ENCODE results near the gene ZFP37. TPM values are rescaled to one million over a fixed set of nuclear protein-coding genes. Genes with fewer than 3 reads are reported as not detected.
A peak's percentile ranks its signal among the peaks of the same experiment; 100 is the strongest.
"Not testable (repeated sequence)": the region's sequence is repeated elsewhere in the genome, so short reads cannot be mapped to it uniquely, and the experiment has no call there.

Gene ZFP37
- total RNA-seq, 5 donors from 2014 or later (not counting 1 experiment from before 2014, with no cell fraction given), result 1.1 to 3.0 (median 2.1) TPM

DNA sequence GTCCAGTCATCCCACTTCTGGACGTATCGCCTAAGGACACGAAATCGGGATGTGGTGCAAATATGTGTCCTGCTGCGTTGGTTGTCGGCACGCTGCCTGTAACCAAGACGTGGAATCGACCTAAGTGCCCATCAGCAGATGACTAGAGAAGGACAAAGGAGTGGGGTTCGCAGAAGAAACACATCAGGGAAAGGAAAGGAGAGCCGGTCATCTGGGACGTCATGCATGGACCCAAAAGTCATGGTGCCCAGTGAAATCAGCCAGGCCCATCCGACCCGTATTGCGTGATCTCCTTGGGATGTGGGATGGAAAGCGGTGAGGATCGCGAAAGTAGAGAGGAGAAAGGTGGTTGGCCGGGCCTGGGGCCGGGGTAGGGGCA, 6.4 kb upstream of the ZFP37 start:
- POLR2A ChIA-PET; H3K27ac Mint-ChIP-seq; H3K4me3 Mint-ChIP-seq; H3K4me1 ChIP-seq (ENCODE audit: control insufficient read depth in 1 of 2, extremely low read depth in 1 of 2, insufficient read depth in 2 of 2, low read length in 2 of 2); H3K4me1 Mint-ChIP-seq; H3K9me3 ChIP-seq; CTCF ChIA-PET; H3K4me3 ChIP-seq (ENCODE audit: control insufficient read depth in 1 of 2, extremely low read depth in 1 of 2, low read length in 1 of 2); H3K27ac ChIP-seq (ENCODE audit: low read length); ATAC-seq (replicated peaks in 1 of 4); H3K36me3 Mint-ChIP-seq; H3K36me3 ChIP-seq (ENCODE audit: control insufficient read depth in 2 of 2, extremely low read depth in 1 of 2, insufficient read depth in 1 of 2, low read length in 1 of 2); H3K9me3 Mint-ChIP-seq: not testable (repeated sequence)
- peaks cover 12 to 13% of the 10 kb centered on the region in 2 donors for H3K27me3 Mint-ChIP-seq
- peak in 4 of 35 experiments; percentile 15 to 24 (median 20) for DNase-seq
- peaks cover 3 to 35% of the 10 kb centered on the region in 2 experiments for H3K27me3 ChIP-seq (replicated peaks in 1 of 2; ENCODE audit: control insufficient read depth in 2 of 2, extremely low read depth in 1 of 2, insufficient read depth in 2 of 2, low read length in 1 of 2)
- WGBS (ENCODE audit: insufficient coverage), result no CpG with 5 or more reads among the region's 20 CpGs

DNA sequence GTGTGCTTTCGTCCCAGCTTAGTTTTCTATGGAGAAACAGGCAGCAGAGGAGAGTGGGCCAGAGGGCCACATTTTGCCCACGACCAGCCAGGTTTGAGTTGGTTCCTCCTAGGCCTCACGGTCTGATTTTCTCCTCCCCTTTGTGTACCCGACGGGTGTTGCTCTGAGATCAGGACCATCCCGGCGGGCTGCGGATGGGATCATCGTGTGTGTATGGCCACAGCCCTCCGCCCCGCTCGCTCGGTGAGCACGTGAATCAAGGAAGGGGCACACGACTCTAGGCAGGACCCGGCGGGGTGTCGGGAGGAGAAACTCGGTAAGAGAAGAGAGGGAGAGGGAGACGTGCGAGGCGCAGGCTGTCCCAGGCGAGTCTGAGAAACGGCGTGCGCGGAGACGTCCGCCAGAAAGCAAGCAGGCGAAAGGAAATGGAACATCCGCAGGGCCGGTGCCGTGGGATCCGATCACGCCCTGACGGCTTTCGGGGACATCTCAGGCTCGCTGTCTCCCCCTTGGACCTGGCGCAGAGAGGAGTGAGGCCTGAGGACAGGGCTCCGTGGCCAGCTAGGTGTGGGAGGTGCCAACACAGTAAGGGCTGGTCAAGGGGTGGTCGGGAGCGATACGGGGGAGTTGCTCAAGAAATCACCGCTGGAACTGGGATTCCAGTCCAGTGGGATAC, 5.9 kb upstream of the ZFP37 start:
- peaks cover 3 to 35% of the 10 kb centered on the region in 2 experiments for H3K27me3 ChIP-seq (replicated peaks in 1 of 2; ENCODE audit: control insufficient read depth in 2 of 2, extremely low read depth in 1 of 2, insufficient read depth in 2 of 2, low read length in 1 of 2)
- H3K4me1 ChIP-seq (ENCODE audit: control insufficient read depth in 1 of 2, extremely low read depth in 1 of 2, insufficient read depth in 2 of 2, low read length in 2 of 2); H3K9me3 ChIP-seq; H3K36me3 Mint-ChIP-seq; H3K36me3 ChIP-seq (ENCODE audit: control insufficient read depth in 2 of 2, extremely low read depth in 1 of 2, insufficient read depth in 1 of 2, low read length in 1 of 2); H3K4me3 Mint-ChIP-seq; POLR2A ChIA-PET; ATAC-seq (replicated peaks in 1 of 4); CTCF ChIA-PET; H3K4me3 ChIP-seq (ENCODE audit: control insufficient read depth in 1 of 2, extremely low read depth in 1 of 2, low read length in 1 of 2); H3K27ac ChIP-seq (ENCODE audit: low read length); H3K9me3 Mint-ChIP-seq; DNase-seq; H3K27ac Mint-ChIP-seq; H3K4me1 Mint-ChIP-seq: not testable (repeated sequence)
- WGBS (ENCODE audit: insufficient coverage), result 42% methylated on average over 20 of the region's 44 CpGs
- H3K27me3 Mint-ChIP-seq, result peaks cover 12 to 13% of the 10 kb centered on the region in 2 donors

DNA sequence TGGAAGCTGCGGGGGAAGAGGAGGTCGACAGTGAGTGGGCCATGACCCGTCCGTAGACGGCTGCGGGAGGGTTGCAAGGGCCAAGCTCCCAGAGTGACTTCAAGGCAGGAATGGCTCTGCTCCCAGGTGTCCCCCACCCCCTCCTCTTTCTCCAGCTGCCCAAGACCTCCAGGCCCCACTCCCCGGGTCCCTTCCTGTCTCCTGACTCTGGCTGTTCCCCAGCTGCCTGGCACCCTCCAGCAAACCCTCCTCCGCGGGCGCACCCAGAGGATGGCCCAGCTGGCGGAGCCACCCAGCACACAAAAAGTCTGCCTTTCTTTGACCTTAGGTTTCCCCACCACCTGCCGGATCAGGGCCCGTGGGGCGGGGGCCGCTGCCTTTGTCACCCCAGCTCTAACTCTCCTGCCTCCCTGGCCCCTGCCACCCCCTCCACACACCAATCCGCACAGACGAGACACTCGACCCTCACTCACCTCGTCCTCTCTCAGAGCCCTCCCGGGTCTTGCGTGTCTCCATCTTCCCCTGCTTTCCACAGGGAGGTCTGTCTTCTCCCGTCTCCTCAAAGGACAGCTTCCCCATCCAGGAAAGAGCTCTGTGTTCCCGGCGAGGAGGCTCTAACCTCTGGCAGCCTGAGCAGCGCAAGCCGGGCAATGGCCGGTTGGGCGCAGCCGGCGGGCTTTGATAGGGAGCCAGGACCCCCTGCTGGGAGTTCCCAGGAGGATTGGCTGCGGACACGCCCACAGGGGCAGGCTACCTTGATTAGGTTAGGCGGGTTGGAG, 4.7 kb upstream of the ZFP37 start:
- H3K4me1 Mint-ChIP-seq; H3K4me1 ChIP-seq (ENCODE audit: control insufficient read depth in 1 of 2, extremely low read depth in 1 of 2, insufficient read depth in 2 of 2, low read length in 2 of 2); H3K36me3 ChIP-seq (ENCODE audit: control insufficient read depth in 2 of 2, extremely low read depth in 1 of 2, insufficient read depth in 1 of 2, low read length in 1 of 2); ATAC-seq (replicated peaks in 1 of 4); POLR2A ChIA-PET; H3K9me3 Mint-ChIP-seq; H3K27ac Mint-ChIP-seq; H3K27ac ChIP-seq (ENCODE audit: low read length); CTCF ChIA-PET; H3K4me3 Mint-ChIP-seq; H3K9me3 ChIP-seq; H3K36me3 Mint-ChIP-seq: not testable (repeated sequence)
- DNase-seq, result peak in 4 of 35 experiments; percentile 12 to 38 (median 23)
- 25% methylated on average over 12 of the region's 33 CpGs for WGBS (ENCODE audit: insufficient coverage)
- H3K4me3 ChIP-seq (ENCODE audit: control insufficient read depth in 1 of 2, extremely low read depth in 1 of 2, low read length in 1 of 2), result peak overlapping the region in 1 of 2 donors; percentile 44
- peaks cover 3 to 42% of the 10 kb centered on the region in 2 experiments for H3K27me3 ChIP-seq (replicated peaks in 1 of 2; ENCODE audit: control insufficient read depth in 2 of 2, extremely low read depth in 1 of 2, insufficient read depth in 2 of 2, low read length in 1 of 2)
- H3K27me3 Mint-ChIP-seq, result peaks cover 12 to 13% of the 10 kb centered on the region in 2 donors

DNA sequence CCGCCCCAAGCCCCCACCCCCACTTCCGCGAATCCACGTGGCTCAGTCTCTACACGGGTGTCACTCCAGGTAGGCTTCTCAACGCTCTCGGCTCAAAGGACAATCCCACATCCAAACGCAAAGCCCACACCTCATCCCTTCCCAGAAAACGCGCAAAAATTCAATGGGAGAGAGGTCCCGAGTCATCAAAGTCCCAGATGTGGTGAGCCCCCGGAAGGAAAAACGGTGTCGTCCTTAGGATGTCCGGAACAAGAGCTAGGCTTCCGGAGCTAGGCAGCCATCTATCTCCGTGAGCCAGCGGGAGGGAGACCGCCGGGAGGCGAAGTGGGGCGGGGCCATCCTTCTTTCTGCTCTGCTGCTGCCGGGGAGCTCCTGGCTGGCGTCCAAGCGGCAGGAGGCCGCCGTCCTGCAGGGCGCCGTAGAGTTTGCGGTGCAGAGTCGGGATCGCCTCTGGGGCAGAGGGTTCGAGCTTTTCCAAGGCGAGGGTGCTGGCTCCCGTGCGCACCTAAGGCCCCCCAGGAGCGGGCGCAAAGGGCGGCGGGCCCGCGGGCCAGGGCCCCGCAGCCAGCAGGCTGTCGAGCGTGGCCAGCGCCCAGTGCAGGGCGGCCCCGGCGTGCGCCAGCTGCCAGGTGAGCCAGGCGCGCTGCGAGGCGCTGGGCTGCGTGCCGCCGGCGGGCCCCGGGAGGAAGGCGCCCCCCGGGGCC, 3.2 kb upstream of the ZFP37 start:
- peak in 4 of 35 experiments; percentile 4 to 16 (median 9) for DNase-seq
- WGBS (ENCODE audit: insufficient coverage), result 16% methylated on average over 22 of the region's 61 CpGs
- CTCF ChIA-PET, result not testable (repeated sequence)

DNA sequence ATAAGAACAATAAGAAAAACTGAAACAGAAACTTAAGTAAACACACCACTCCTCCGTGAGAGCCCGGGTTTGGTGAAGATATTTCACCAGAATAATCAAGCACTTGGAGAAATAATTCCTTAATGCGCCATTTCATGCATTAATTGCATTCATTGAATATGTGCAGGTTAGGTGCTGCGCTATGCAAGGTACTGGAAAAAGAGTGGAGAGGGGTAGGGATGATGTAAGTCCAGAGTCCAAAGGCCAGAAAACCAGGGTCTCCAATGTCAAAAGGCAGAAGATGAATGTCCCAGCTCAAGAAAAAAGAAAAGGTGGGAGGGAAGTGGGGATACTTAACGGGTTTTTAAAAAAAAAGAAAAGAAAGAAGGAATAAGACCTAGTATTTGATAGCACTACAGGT, 669 bp upstream of the ZFP37 start:
- Histone ChIP-seq H3K4me3 (ENCODE audit: control insufficient read depth in 1 of 2, extremely low read depth in 1 of 2, low read length in 1 of 2) (peak overlapping the region; percentile 68 to 83), H3K36me3 (ENCODE audit: control insufficient read depth in 2 of 2, extremely low read depth in 1 of 2, insufficient read depth in 1 of 2, low read length in 1 of 2) (no peaks in the 10 kb centered on the region), H3K9me3 (peaks cover 11% of the 10 kb centered on the region), H3K27me3 (replicated peaks in 1 of 2; ENCODE audit: control insufficient read depth in 2 of 2, extremely low read depth in 1 of 2, insufficient read depth in 2 of 2, low read length in 1 of 2) (peaks cover 0 to 35% of the 10 kb centered on the region in 2 experiments), H3K4me1 (ENCODE audit: control insufficient read depth in 1 of 2, extremely low read depth in 1 of 2, insufficient read depth in 2 of 2, low read length in 2 of 2) (peaks cover 0 to 13% of the 10 kb centered on the region in 2 experiments), H3K27ac (ENCODE audit: low read length) (peak overlapping the region; percentile 49)
- Mint-ChIP-seq H3K4me1 (no peaks in the 10 kb centered on the region), H3K4me3 (no peak overlapping the region), H3K27ac (no peak overlapping the region), H3K9me3 (peaks cover 0 to 8% (median 8%) of the 10 kb centered on the region in 3 donors), H3K36me3 (no peaks in the 10 kb centered on the region), H3K27me3 (peaks cover 12 to 13% of the 10 kb centered on the region in 2 donors)
- ChIA-PET POLR2A (no interaction called here), CTCF (no interaction called here)
- ATAC-seq (replicated peaks in 1 of 4) (no peak), DNase-seq (no peak)
- whole genome bisulfite sequencing (ENCODE audit: insufficient coverage), result 70% methylated on average over 1 of the region's 5 CpGs

More for the DNA sequence above, 3.2 kb upstream of the ZFP37 start:
- H3K9me3 ChIP-seq; H3K4me1 Mint-ChIP-seq; ATAC-seq (replicated peaks in 1 of 4); H3K27ac Mint-ChIP-seq; H3K36me3 Mint-ChIP-seq; H3K9me3 Mint-ChIP-seq; POLR2A ChIA-PET; H3K27ac ChIP-seq (ENCODE audit: low read length); H3K36me3 ChIP-seq (ENCODE audit: control insufficient read depth in 2 of 2, extremely low read depth in 1 of 2, insufficient read depth in 1 of 2, low read length in 1 of 2): not testable (repeated sequence)
- Histone ChIP-seq H3K4me1 (ENCODE audit: control insufficient read depth in 1 of 2, extremely low read depth in 1 of 2, insufficient read depth in 2 of 2, low read length in 2 of 2) (peaks cover 0 to 13% of the 10 kb centered on the region in 2 experiments), H3K27me3 (replicated peaks in 1 of 2; ENCODE audit: control insufficient read depth in 2 of 2, extremely low read depth in 1 of 2, insufficient read depth in 2 of 2, low read length in 1 of 2) (peaks cover 3 to 46% of the 10 kb centered on the region in 2 experiments), H3K4me3 (ENCODE audit: control insufficient read depth in 1 of 2, extremely low read depth in 1 of 2, low read length in 1 of 2) (peak overlapping the region in 1 of 2 donors; percentile 50)
- H3K4me3 Mint-ChIP-seq, result peak overlapping the region in 1 of 3 donors; percentile 33
- H3K27me3 Mint-ChIP-seq, result peaks cover 12 to 13% of the 10 kb centered on the region in 2 donors

DNA sequence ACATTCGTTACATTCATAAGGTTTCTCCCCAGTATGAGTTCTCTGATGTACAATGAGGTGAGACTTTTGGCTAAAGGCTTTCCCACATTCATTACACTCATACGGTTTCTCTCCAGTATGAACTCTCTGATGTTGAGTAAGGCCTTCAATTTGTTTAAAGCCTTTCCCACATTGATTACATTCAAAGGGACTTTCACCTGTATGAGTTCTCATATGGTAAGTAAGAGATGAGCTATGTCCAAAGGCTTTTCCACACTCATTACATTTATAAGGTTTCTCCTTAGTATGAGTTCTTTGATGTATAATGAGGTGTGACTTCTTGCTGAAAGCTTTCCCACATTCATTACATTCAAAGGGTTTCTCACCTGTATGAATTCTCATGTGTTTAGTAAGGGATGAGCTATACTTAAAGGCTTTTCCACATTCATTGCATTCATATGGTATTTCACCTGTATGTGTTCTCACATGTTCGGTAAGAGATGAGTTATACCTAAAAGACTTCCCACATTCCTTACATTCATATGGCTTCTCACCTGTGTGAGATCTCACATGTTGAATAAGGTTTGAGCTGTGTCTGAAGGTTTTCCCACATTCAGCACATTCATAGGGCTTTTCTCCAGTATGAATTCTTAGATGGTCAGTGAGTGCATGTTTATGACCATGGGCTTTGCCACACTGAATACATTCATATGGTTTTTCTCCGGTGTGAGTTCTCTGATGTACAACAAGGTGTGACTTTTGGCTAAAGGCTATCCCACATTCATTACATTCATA, 13.5 kb downstream of the ZFP37 start:
- peaks cover 57% of the 10 kb centered on the region for H3K36me3 Mint-ChIP-seq
- no CpG with 5 or more reads among the region's 4 CpGs for WGBS (ENCODE audit: insufficient coverage)

More for the DNA sequence above, 13.5 kb downstream of the ZFP37 start:
- Histone ChIP-seq H3K27me3 (replicated peaks in 1 of 2; ENCODE audit: control insufficient read depth in 2 of 2, extremely low read depth in 1 of 2, insufficient read depth in 2 of 2, low read length in 1 of 2) (no peaks in the 10 kb centered on the region), H3K9me3 (peaks cover 31% of the 10 kb centered on the region), H3K4me3 (ENCODE audit: control insufficient read depth in 1 of 2, extremely low read depth in 1 of 2, low read length in 1 of 2) (no peak overlapping the region), H3K27ac (ENCODE audit: low read length) (no peak overlapping the region), H3K36me3 (ENCODE audit: control insufficient read depth in 2 of 2, extremely low read depth in 1 of 2, insufficient read depth in 1 of 2, low read length in 1 of 2) (peaks cover 0 to 25% of the 10 kb centered on the region in 2 donors), H3K4me1 (ENCODE audit: control insufficient read depth in 1 of 2, extremely low read depth in 1 of 2, insufficient read depth in 2 of 2, low read length in 2 of 2) (no peaks in the 10 kb centered on the region)
- ATAC-seq (replicated peaks in 1 of 4) (no peak), DNase-seq (no peak)
- Mint-ChIP-seq H3K27ac (no peak overlapping the region), H3K9me3 (peaks cover 28 to 65% (median 54%) of the 10 kb centered on the region in 3 donors), H3K4me3 (no peak overlapping the region), H3K4me1 (no peaks in the 10 kb centered on the region), H3K27me3 (no peaks in the 10 kb centered on the region)
- POLR2A ChIA-PET, result no interaction called here
- CTCF ChIA-PET, result no interaction called here
